WI38 (cell line): ENCODE measurements around the gene TAS1R3.

Experiments
- H3K4me3 ChIP-seq: 2 replicates; pipeline ENCODE4 v1.5.1; 2011; ENCODE audit warnings: low read depth, mild to moderate bottlenecking, control low read depth, low read length
- CTCF ChIP-seq: IDR thresholded peaks from 2 replicates; pipeline ENCODE4 v1.5.1; 2012; ENCODE audit warnings: low read depth, mild to moderate bottlenecking, control low read depth, low read length

Gene TAS1R3

GRCh38 chr1:1285611-1286311 is 45.3 kb upstream of the TAS1R3 start:
- TF ChIP-seq CTCF: no peak
- H3K4me3 ChIP-seq: no peak overlapping the region

GRCh38 chr1:1286313-1287261 is 44.5 kb upstream of the TAS1R3 start:
- no peak for TF ChIP-seq CTCF
- no peak overlapping the region for H3K4me3 ChIP-seq

GRCh38 chr1:1287288-1288110 is 43.6 kb upstream of the TAS1R3 start:
- no peak for TF ChIP-seq CTCF
- H3K4me3 ChIP-seq: no peak overlapping the region

GRCh38 chr1:1290238-1290731 is 40.8 kb upstream of the TAS1R3 start:
- peak; percentile 57 for TF ChIP-seq CTCF
- H3K4me3 ChIP-seq: no peak overlapping the region

- no peak for TF ChIP-seq CTCF
- H3K4me3 ChIP-seq: no peak overlapping the region
Observed at GRCh38 chr1:1291023-1291528, 40.0 kb upstream of the TAS1R3 start.

- peak; percentile 35 for TF ChIP-seq CTCF
- no peak overlapping the region for H3K4me3 ChIP-seq
Observed at GRCh38 chr1:1291548-1292441, 39.3 kb upstream of the TAS1R3 start.
